Thoracic aorta (tissue), 2 donors: Measurements from ENCODE around the gene BICD1. TPM values are rescaled to one million over a fixed set of nuclear protein-coding genes. Genes with fewer than 3 reads are reported as not detected.

Experiments used
- ATAC-seq: fragments of 150-250 bp; one replicate; pipeline ENCODE4 v1.8.0; 2017; ENCODE audit warnings: low read depth; ENCODE audit not compliant: insufficient number of reproducible peaks, low FRiP score
- DNase-seq: peaks from one replicate; pipeline ENCODE4 v3.0.0-alpha.2; 2020; ENCODE audit warnings: low spot score
- H3K27ac ChIP-seq, 2 donors: fragments of 200-600 bp; sonication (generic); 1 replicate in 1 of 2; 2 replicates in 1 of 2; pipeline ENCODE4 v1.5.1; 2016; ENCODE audit warnings: mild to moderate bottlenecking in 2 of 2, moderate library complexity in 2 of 2
- H3K27me3 ChIP-seq: fragments of 200-600 bp; sonication (generic); replicated peaks from 2 replicates; pipeline ENCODE4 v1.6.0; 2016; ENCODE audit warnings: mild to moderate bottlenecking; ENCODE audit not compliant: insufficient read depth
- H3K36me3 ChIP-seq: fragments of 200-600 bp; sonication (generic); one replicate; pipeline ENCODE4 v1.5.1; 2016
- H3K4me1 ChIP-seq, 2 donors: fragments of 200-600 bp; sonication (generic); 1 replicate in 1 of 2; 2 replicates in 1 of 2; pipeline versions ENCODE4 v1.5.1 to v1.6.0; 2016; ENCODE audit warnings: low read depth in 2 of 2, mild to moderate bottlenecking in 1 of 2; ENCODE audit not compliant: control insufficient read depth in 1 of 2
- H3K4me3 ChIP-seq: fragments of 200-600 bp; sonication (generic); 2 replicates; pipeline ENCODE4 v1.5.1; 2016; ENCODE audit warnings: mild to moderate bottlenecking
- H3K9me3 ChIP-seq: fragments of 200-600 bp; sonication (generic); 2 replicates; pipeline ENCODE4 v1.5.1; 2016
- CTCF ChIP-seq: fragments of 200-600 bp; sonication (generic); IDR thresholded peaks from one replicate; pipeline ENCODE4 v1.5.1; 2019; ENCODE audit warnings: antibody characterized with exemption
- total RNA-seq, 2 donors: library from RNA; depleted of rRNA; stranded (reverse); fragments of >200 nt; gene quantifications; one replicate each; pipeline versions ENCODE4 v1.1.0 to v1.2.3, GENCODE V29; 2016

The BICD1 gene
- total RNA-seq, 2 donors from 2014 or later: 18.7 to 44.7 TPM

DNA sequence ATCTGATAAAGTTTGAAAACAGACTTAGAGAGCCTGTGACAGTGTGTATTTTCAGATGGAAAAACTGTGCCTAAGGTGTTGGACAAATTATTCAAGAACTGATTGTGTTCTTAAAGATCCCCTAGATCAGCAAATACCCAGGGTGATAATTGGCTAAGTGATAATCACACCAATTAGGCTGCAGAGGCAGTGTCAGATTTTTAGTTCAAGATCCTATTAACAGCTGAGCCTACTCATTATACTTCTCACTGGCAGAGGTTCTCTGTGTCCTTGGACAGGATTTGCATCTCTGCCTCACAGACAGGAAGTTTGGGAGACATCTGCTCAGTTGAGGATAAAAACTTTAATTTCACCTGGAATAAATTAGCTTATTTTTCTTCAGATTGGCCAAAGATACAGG lies 288.4 kb downstream of the BICD1 start:
- Histone ChIP-seq H3K9me3 (no peaks in the 10 kb centered on the region), H3K27me3 (no peaks in the 10 kb centered on the region), H3K4me1 (peaks cover under 1 to 6% of the 10 kb centered on the region in 2 donors), H3K4me3 (no peak overlapping the region), H3K36me3 (no peaks in the 10 kb centered on the region), H3K27ac (no peak overlapping the region)
- ATAC-seq: no peak
- no peak for DNase-seq
- TF ChIP-seq CTCF: no peak

GRCh38 chr12:32397696-32398095 lies 291.0 kb downstream of the BICD1 start:
- H3K27ac ChIP-seq: no peak overlapping the region
- H3K9me3 ChIP-seq: no peaks in the 10 kb centered on the region
- peaks cover 7 to 18% of the 10 kb centered on the region in 2 donors for H3K4me1 ChIP-seq
- no peak for ATAC-seq
- H3K4me3 ChIP-seq: no peak overlapping the region
- no peaks in the 10 kb centered on the region for H3K27me3 ChIP-seq
- DNase-seq: no peak
- no peak for TF ChIP-seq CTCF
- H3K36me3 ChIP-seq: no peaks in the 10 kb centered on the region

GRCh38 chr12:32398181-32398580 lies 291.5 kb downstream of the BICD1 start:
- TF ChIP-seq CTCF: no peak
- H3K27me3 ChIP-seq: no peaks in the 10 kb centered on the region
- H3K4me1 ChIP-seq: peaks cover 7 to 18% of the 10 kb centered on the region in 2 donors
- no peak overlapping the region for H3K27ac ChIP-seq
- DNase-seq (no peak), ATAC-seq (no peak)
- no peaks in the 10 kb centered on the region for H3K36me3 ChIP-seq
- no peak overlapping the region for H3K4me3 ChIP-seq
- H3K9me3 ChIP-seq: no peaks in the 10 kb centered on the region

- H3K36me3 ChIP-seq: no peaks in the 10 kb centered on the region
- peak overlapping the region; percentile 72 for H3K4me3 ChIP-seq
- peaks cover 7 to 18% of the 10 kb centered on the region in 2 donors for H3K4me1 ChIP-seq
- no peak for ATAC-seq
- H3K9me3 ChIP-seq: no peaks in the 10 kb centered on the region
- H3K27ac ChIP-seq: peak overlapping the region in 1 of 2 donors; percentile 56
- TF ChIP-seq CTCF: no peak
- DNase-seq: no peak
- H3K27me3 ChIP-seq: no peaks in the 10 kb centered on the region
Measured at GRCh38 chr12:32398816-32399369, 292.2 kb downstream of the BICD1 start.

- Histone ChIP-seq H3K4me1 (peaks cover 7 to 18% of the 10 kb centered on the region in 2 donors), H3K9me3 (no peaks in the 10 kb centered on the region), H3K4me3 (peak within 1 kb of the TSS; percentile 72), H3K36me3 (no peaks in the 10 kb centered on the region), H3K27ac (peak within 1 kb of the TSS in 1 of 2 donors; percentile 56), H3K27me3 (no peaks in the 10 kb centered on the region)
- peak; percentile 32 for TF ChIP-seq CTCF
- ATAC-seq (peak; percentile 93), DNase-seq (peak; percentile 42)
Measured at GRCh38 chr12:32399370-32400113, 292.9 kb downstream of the BICD1 start, which contains the start of gene FGD4. Gene FGD4 (plus strand): TSS chr12:32399558.
